K562 (cell line): ENCODE results near the gene UBR3. TPM values are rescaled to one million over a fixed set of nuclear protein-coding genes. Genes with fewer than 3 reads are reported as not detected.

Experiments used
- ATAC-seq: fragments of 200-7000 bp; cut with Tn5 transposase; 3 replicates; pipeline ENCODE4 v1.9.1; 2020; ENCODE audit warnings: moderate library complexity
- BruUV-seq: library from RNA; stranded (reverse); fragments of 400-500 nt; replicated peaks from 2 replicates; lab custom pipeline; 2021; lab: Mats Ljungman, UMichigan
- CTCF ChIA-PET: fragments of 300-600 bp; formaldehyde crosslinking; extraction: SDS; loops from one replicate; lab custom pipeline; 2021; ENCODE audit warnings: low intra/inter-chr PET ratio; lab: Yijun Ruan, JAX
- POLR2A ChIA-PET: fragments of 300-600, 350-650 bp; sonication (Branson Sonifier 250); formaldehyde crosslinking; extraction: SDS; loops from one replicate; lab custom pipeline; 2021; ENCODE audit warnings: antibody characterized with exemption, inconsistent platforms; lab: Yijun Ruan, JAX
- DNase-seq, 4 experiments: peaks; one replicate each; pipeline versions ENCODE4 v3.0.0 to v3.0.0-alpha.2; 2011 to 2018; ENCODE audit warnings: low spot score in 3 of 4, mixed read lengths in 3 of 4; ENCODE audit errors: extremely low read depth in 1 of 4
- FAIRE-seq: peaks from 2 replicates; lab custom pipeline; 2011; peaks lifted over from hg19 to GRCh38; lab: Jason Lieb, UNC
- H2AFZ ChIP-seq: 2 replicates; pipeline ENCODE4 v1.6.0; 2011; ENCODE audit warnings: low read depth, low read length, control low read depth, inconsistent platforms
- H3K27ac ChIP-seq: fragments of 200-600 bp; 3 replicates; pipeline ENCODE4 v1.8.0; 2011; ENCODE audit warnings: low read depth, mild to moderate bottlenecking, control low read depth, inconsistent platforms, low read length, moderate library complexity, mixed read lengths; ENCODE audit errors: extremely low read depth
- H3K27me3 ChIP-seq, 2 experiments: fragments of 300-600 bp in 1 of 2; 2 replicates in 1 of 2; 3 replicates in 1 of 2; pipeline versions ENCODE4 v1.6.0 to v1.8.0; 2011; ENCODE audit warnings: inconsistent platforms in 2 of 2, low read length in 2 of 2, mild to moderate bottlenecking in 1 of 2, mixed read lengths in 1 of 2, moderate library complexity in 1 of 2; ENCODE audit not compliant: control insufficient read depth in 2 of 2, insufficient read depth in 2 of 2
- H3K36me3 ChIP-seq: fragments of 300-600 bp; 3 replicates; pipeline ENCODE4 v1.8.0; 2011; ENCODE audit warnings: mild to moderate bottlenecking, low read length, inconsistent platforms; ENCODE audit not compliant: control insufficient read depth, insufficient read depth
- H3K4me1 ChIP-seq, 2 experiments: fragments of 200-600 bp in 1 of 2; replicated peaks in 1 of 2; 2 replicates in 1 of 2; 3 replicates in 1 of 2; pipeline versions ENCODE4 v1.5.1 to v1.8.0; 2011; ENCODE audit warnings: inconsistent platforms in 2 of 2, low read length in 2 of 2, mild to moderate bottlenecking in 1 of 2, mixed read lengths in 1 of 2, moderate library complexity in 1 of 2; ENCODE audit not compliant: control insufficient read depth in 2 of 2, insufficient read depth in 2 of 2
- H3K4me2 ChIP-seq: 2 replicates; pipeline ENCODE4 v1.6.1; 2011; ENCODE audit warnings: low read length, control low read depth, inconsistent platforms, mixed read lengths; ENCODE audit not compliant: insufficient read depth
- H3K4me3 ChIP-seq: fragments of 200-600 bp; sonication (generic), shearing (Covaris generic); 2 replicates; pipeline ENCODE4 v1.5.1; 2016; ENCODE audit warnings: control low read depth, inconsistent platforms
- H3K79me2 ChIP-seq: fragments of 200-600 bp; 3 replicates; pipeline ENCODE4 v1.8.0; 2011; ENCODE audit warnings: low read length, inconsistent platforms; ENCODE audit not compliant: control insufficient read depth, insufficient read depth
- H3K9ac ChIP-seq, 2 experiments: 2 replicates each; pipeline versions ENCODE4 v1.6.0 to v1.6.1; 2011; ENCODE audit warnings: low read depth in 2 of 2, low read length in 2 of 2, control low read depth in 1 of 2, inconsistent platforms in 1 of 2, mild to moderate bottlenecking in 1 of 2, mixed read lengths in 1 of 2; ENCODE audit not compliant: insufficient read depth in 1 of 2
- H3K9me1 ChIP-seq: one replicate; pipeline ENCODE4 v1.6.0; 2011; ENCODE audit warnings: inconsistent platforms, mild to moderate bottlenecking, low read length, moderate library complexity; ENCODE audit not compliant: control insufficient read depth, insufficient read depth
- H3K9me3 ChIP-seq: replicated peaks from 2 replicates; pipeline ENCODE4 v1.5.1; 2011; ENCODE audit warnings: low read depth, low read length, inconsistent platforms; ENCODE audit not compliant: control insufficient read depth, insufficient read depth
- H4K20me1 ChIP-seq: replicated peaks from 2 replicates; pipeline ENCODE4 v1.6.1; 2011; ENCODE audit warnings: low read length, inconsistent platforms, mixed read lengths; ENCODE audit not compliant: control insufficient read depth, insufficient read depth
- AFF4 ChIP-seq: sonication (generic); formaldehyde crosslinking; IDR thresholded peaks from 2 replicates; pipeline ENCODE4 v1.8.0; 2023; ENCODE audit warnings: mild to moderate bottlenecking, missing genetic modification reagents
- ARID2 ChIP-seq: fragments of 450-650 bp; IDR thresholded peaks from 2 replicates; pipeline ENCODE4 v1.6.1; 2017; ENCODE audit warnings: antibody characterized with exemption, mild to moderate bottlenecking
- BCOR ChIP-seq: fragments of 450-650 bp; IDR thresholded peaks from 2 replicates; pipeline ENCODE4 v1.6.1; 2016
- CBFB ChIP-seq: sonication (generic); formaldehyde crosslinking; IDR thresholded peaks from 2 replicates; pipeline ENCODE4 v1.4.0; 2020; ENCODE audit warnings: mild to moderate bottlenecking, missing genetic modification reagents
- DPF2 ChIP-seq: fragments of 450-650 bp; IDR thresholded peaks from 2 replicates; pipeline ENCODE4 v1.6.1; 2016
- ETV1 ChIP-seq: fragments of 450-650 bp; conservative IDR thresholded peaks from 2 replicates; pipeline ENCODE4 v1.6.1; 2016; ENCODE audit warnings: missing genetic modification characterization, control low read depth, low read depth, missing compliant biosample characterization
- HDAC1 ChIP-seq, 2 experiments: fragments of 450-650 bp; IDR thresholded peaks; 2 replicates each; pipeline ENCODE4 v1.6.1; 2016 to 2017; ENCODE audit warnings: inconsistent platforms in 1 of 2, mild to moderate bottlenecking in 1 of 2, moderate library complexity in 1 of 2
- LEF1 ChIP-seq: fragments of 450-650 bp; IDR thresholded peaks from 2 replicates; pipeline ENCODE4 v1.6.1; 2016; ENCODE audit warnings: mild to moderate bottlenecking
- MAX ChIP-seq: sonication (generic); formaldehyde crosslinking; IDR thresholded peaks from 2 replicates; pipeline ENCODE4 v1.9.0; 2022; ENCODE audit warnings: mild to moderate bottlenecking, missing genetic modification reagents
- SIN3B ChIP-seq: fragments of 450-650 bp; IDR thresholded peaks from 2 replicates; pipeline ENCODE4 v1.6.1; 2017; ENCODE audit warnings: low read depth, mild to moderate bottlenecking, moderate library complexity
- SMAD1 ChIP-seq: fragments of 150-350 bp; IDR thresholded peaks from 2 replicates; pipeline ENCODE4 v1.6.1; 2014; ENCODE audit warnings: low read length, low read depth; ENCODE audit not compliant: partially characterized antibody
- SMARCA4 ChIP-seq: fragments of 450-650 bp; IDR thresholded peaks from 2 replicates; pipeline ENCODE4 v1.6.1; 2016
- SPI1 ChIP-seq: IDR thresholded peaks from 2 replicates; pipeline ENCODE4 v1.6.1; 2011; ENCODE audit warnings: low read depth, low read length, control low read depth, borderline replicate concordance
- ZBTB2 ChIP-seq: fragments of 450-650 bp; IDR thresholded peaks from 2 replicates; pipeline ENCODE4 v1.6.1; 2016; ENCODE audit warnings: antibody characterized with exemption
- ZNF79 ChIP-seq: fragments of 250-450 bp; sonication (Bioruptor Pico); IDR thresholded peaks from 2 replicates; pipeline ENCODE4 v1.4.0; 2020; ENCODE audit warnings: low read depth, mild to moderate bottlenecking, moderate library complexity
- WGBS: fragments of 100-300 bp; shearing (Covaris generic); methylation state at CpG from one replicate; pipeline ENCODE4 v1.1.6; 2016; ENCODE audit warnings: low coverage, mixed read lengths; ENCODE audit not compliant: insufficient coverage; ENCODE audit errors: missing lambda C conversion rate; 5-methylcytosine and 5-hydroxymethylcytosine counted together
- in situ Hi-C: fragments of 300-500 bp; cut with MboI; formaldehyde crosslinking; loops from 4 replicates; pipeline ENCODE4 v1.15.0; 2018; ENCODE audit warnings: inconsistent platforms, mixed read lengths
- intact Hi-C: fragments of 100-400 bp; cut with micrococcal nuclease; formaldehyde crosslinking; loops from 2 replicates; pipeline ENCODE4 v1.14.2; 2022
- polyA plus RNA-seq, 8 experiments: library from polyadenylated mRNA; depleted of rRNA in 4 of 8; stranded (reverse) in 5 of 8; unstranded in 3 of 8; fragments of >200 nt; fragmentation: Nextera tagmentation in 2 of 8; fragmentation: Illumina TruSeq in 1 of 8; extraction: Ambion mirVana in 2 of 8; extraction: Trizol in 1 of 8; gene quantifications; 2 replicates each; pipeline versions ENCODE4 v1.2.1 to v1.2.3, GENCODE V29; 2011 to 2014; ENCODE audit warnings: inconsistent platforms in 1 of 8, missing spikeins in 1 of 8
- total RNA-seq, 7 experiments: library from RNA; depleted of rRNA in 6 of 7; stranded (reverse); fragments of >200 nt in 6 of 7; fragmentation: Illumina TruSeq in 2 of 7; extraction: Trizol in 2 of 7; gene quantifications; 2 replicates each; pipeline versions ENCODE4 v1.2.1 to v1.2.3, GENCODE V29; 2011 to 2021; ENCODE audit warnings: low replicate concordance in 1 of 7

Gene UBR3
- total and polyA plus RNA-seq, 9 of the 15 experiments (the other 6 are each of a cell fraction or from before 2014, with no cell fraction given): 14.4 to 63.5 (median 40.4) TPM

GRCh38 chr2:169860149-169860548, 32.9 kb downstream of the UBR3 start:
- no peak overlapping the region for H3K4me3 ChIP-seq
- WGBS: 17% methylated on average over 4 of the region's 4 CpGs
- peaks cover 8% of the 10 kb centered on the region; the same call in 1 of the 3 replicates for H3K36me3 ChIP-seq
- H3K9me3 ChIP-seq: no peaks in the 10 kb centered on the region
- ATAC-seq (peak; percentile 69), DNase-seq (peak in 2 of 4 experiments; percentile 14 to 55), FAIRE-seq (peak; percentile 67)
- CTCF ChIA-PET: no interaction called here
- no peaks in the 10 kb centered on the region for H3K9me1 ChIP-seq
- POLR2A ChIA-PET: interaction anchor here (0.6 to 0.8 kb wide), 2 partner anchors 9 to 106 kb away, joined by 3 to 4 read pairs; no protein-coding TSS in a partner anchor
- no peak overlapping the region for H3K9ac ChIP-seq
- intact Hi-C loops: no loop called here
- H3K27me3 ChIP-seq: no peaks in the 10 kb centered on the region
- peak overlapping the region; percentile 5; the same call in 1 of the 3 replicates for H3K27ac ChIP-seq
- in situ Hi-C loops: no loop called here
- H3K79me2 ChIP-seq: peaks cover 74% of the 10 kb centered on the region
- H3K4me1 ChIP-seq: peaks cover 7 to 9% of the 10 kb centered on the region in 2 experiments; a peak in 4 of 5 replicates
- no peaks in the 10 kb centered on the region; the same call in 1 of the 2 replicates for H4K20me1 ChIP-seq
- no TSS peak for BruUV-seq
- H3K4me2 ChIP-seq: 0 out of 2 replicates have a peak overlapping the region, but pooled peaks have one; percentile 11
- no peak overlapping the region for H2AFZ ChIP-seq
- TF ChIP-seq HDAC1 (IDR thresholded peaks at IDR 0.05) (peak in 1 of 2 experiments; percentile 62; a peak in 2 of 4 replicates), ZNF79 (CRISPR knock-in tag) (no peak), SPI1 (no peak), DPF2 (peak; percentile 84), LEF1 (0 out of 2 replicates have a peak, but pooled peaks have one; percentile 26), AFF4 (CRISPR knock-in tag) (no peak), CBFB (CRISPR knock-in tag) (no peak), MAX (CRISPR knock-in tag) (no peak), ZBTB2 (peak; percentile 56; the same call in 1 of the 2 replicates), ETV1 (tag) (no peak), BCOR (0 out of 2 replicates have a peak, but pooled peaks have one; percentile 29), SMARCA4 (peak; percentile 81), ARID2 (peak; percentile 24; the same call in 1 of the 2 replicates), SIN3B (no peak), SMAD1 (no peak)
